Breast epithelium (tissue), 4 donors: ENCODE data around the gene PPP1R16B. TPM values are rescaled to one million over a fixed set of nuclear protein-coding genes. Genes with fewer than 3 reads are reported as not detected.

Source experiments
- DNase-seq, 2 donors: peaks; one replicate each; pipeline ENCODE4 v3.0.0-alpha.2; 2019; ENCODE audit warnings: low spot score in 2 of 2
- H3K27ac ChIP-seq, 2 donors: fragments of 200-600 bp; sonication (generic) in 1 of 2; one replicate each; pipeline ENCODE4 v1.5.1; 2016 to 2019; ENCODE audit warnings: mild to moderate bottlenecking in 1 of 2
- H3K27me3 ChIP-seq, 2 donors: fragments of 200-600 bp; sonication (generic) in 1 of 2; one replicate each; pipeline versions ENCODE4 v1.5.1 to v1.6.0; 2017 to 2019; ENCODE audit warnings: control low read depth in 1 of 2, mild to moderate bottlenecking in 1 of 2
- H3K36me3 ChIP-seq: fragments of 200-600 bp; one replicate; pipeline ENCODE4 v1.5.1; 2019
- H3K4me1 ChIP-seq, 2 donors: fragments of 200-600 bp; sonication (generic); one replicate each; pipeline ENCODE4 v1.5.1; 2016 to 2019; ENCODE audit warnings: control low read depth in 1 of 2
- H3K4me3 ChIP-seq, 3 donors: fragments of 200-600 bp; sonication (generic); 1 replicate in 2 of 3; 2 replicates in 1 of 3; pipeline ENCODE4 v1.5.1; 2016 to 2019; ENCODE audit warnings: mild to moderate bottlenecking in 3 of 3, moderate library complexity in 2 of 3
- H3K9me3 ChIP-seq, 2 donors: fragments of 200-600 bp; sonication (generic) in 1 of 2; one replicate each; pipeline ENCODE4 v1.5.1; 2016 to 2019; ENCODE audit warnings: control low read depth in 1 of 2
- POLR2A ChIP-seq: fragments of 450-650 bp; IDR thresholded peaks from one replicate; pipeline ENCODE4 v1.6.1; 2016; ENCODE audit warnings: antibody characterized with exemption, mild to moderate bottlenecking, moderate library complexity
- POLR2AphosphoS5 ChIP-seq, 3 donors: sonication (generic); formaldehyde crosslinking; IDR thresholded peaks; one replicate each; pipeline ENCODE4 v1.6.1; 2017; ENCODE audit warnings: antibody characterized with exemption in 3 of 3
- intact Hi-C: fragments of 100-400 bp; cut with DNase I; formaldehyde crosslinking; loops from one replicate; pipeline ENCODE4 v1.15.1; 2023; ENCODE audit warnings: low total_unique reads
- total RNA-seq, 3 donors: library from RNA; depleted of rRNA; stranded (reverse); fragments of >200 nt; gene quantifications; one replicate each; pipeline ENCODE4 v1.1.0, GENCODE V29; 2016
- TF ChIP-seq, protein P1 (sequence below), 3 donors: fragments of 450-650 bp; IDR thresholded peaks; one replicate each; pipeline ENCODE4 v1.5.1; 2016 to 2017; ENCODE audit warnings: antibody characterized with exemption in 3 of 3, mild to moderate bottlenecking in 3 of 3, moderate library complexity in 3 of 3

PPP1R16B gene
- total RNA-seq, 3 donors from 2014 or later, result 3.7 to 10.8 (median 8.2) TPM

DNA sequence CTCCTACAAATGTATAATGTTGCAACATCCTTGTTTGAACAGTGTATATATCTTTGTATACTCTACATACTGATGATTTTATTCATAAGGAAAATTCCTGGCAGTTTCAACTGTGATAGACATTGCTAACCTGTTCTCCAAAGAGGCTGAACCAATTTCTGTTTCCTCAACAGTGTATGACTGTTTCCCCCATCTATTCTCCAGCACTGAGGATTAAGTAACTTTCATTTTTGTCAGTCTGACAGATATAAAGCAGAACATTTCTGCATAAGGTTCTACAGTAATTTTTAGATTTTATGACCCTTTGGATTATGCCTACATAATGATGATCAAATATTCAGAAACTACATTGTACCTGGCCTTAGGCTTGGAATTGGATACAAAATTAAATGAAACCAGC lies 9.9 kb downstream of the PPP1R16B start:
- no peak overlapping the region for H3K4me3 ChIP-seq
- H3K27ac ChIP-seq, result no peak overlapping the region
- H3K36me3 ChIP-seq, result no peaks in the 10 kb centered on the region
- H3K27me3 ChIP-seq, result no peaks in the 10 kb centered on the region
- no peaks in the 10 kb centered on the region for H3K4me1 ChIP-seq
- H3K9me3 ChIP-seq, result no peaks in the 10 kb centered on the region
- intact Hi-C loops, result no loop called here
- no peak for DNase-seq
- TF ChIP-seq POLR2AphosphoS5 (IDR thresholded peaks at IDR 0.05) (no peak), POLR2A (no peak)
- TF ChIP-seq, protein P1, sequence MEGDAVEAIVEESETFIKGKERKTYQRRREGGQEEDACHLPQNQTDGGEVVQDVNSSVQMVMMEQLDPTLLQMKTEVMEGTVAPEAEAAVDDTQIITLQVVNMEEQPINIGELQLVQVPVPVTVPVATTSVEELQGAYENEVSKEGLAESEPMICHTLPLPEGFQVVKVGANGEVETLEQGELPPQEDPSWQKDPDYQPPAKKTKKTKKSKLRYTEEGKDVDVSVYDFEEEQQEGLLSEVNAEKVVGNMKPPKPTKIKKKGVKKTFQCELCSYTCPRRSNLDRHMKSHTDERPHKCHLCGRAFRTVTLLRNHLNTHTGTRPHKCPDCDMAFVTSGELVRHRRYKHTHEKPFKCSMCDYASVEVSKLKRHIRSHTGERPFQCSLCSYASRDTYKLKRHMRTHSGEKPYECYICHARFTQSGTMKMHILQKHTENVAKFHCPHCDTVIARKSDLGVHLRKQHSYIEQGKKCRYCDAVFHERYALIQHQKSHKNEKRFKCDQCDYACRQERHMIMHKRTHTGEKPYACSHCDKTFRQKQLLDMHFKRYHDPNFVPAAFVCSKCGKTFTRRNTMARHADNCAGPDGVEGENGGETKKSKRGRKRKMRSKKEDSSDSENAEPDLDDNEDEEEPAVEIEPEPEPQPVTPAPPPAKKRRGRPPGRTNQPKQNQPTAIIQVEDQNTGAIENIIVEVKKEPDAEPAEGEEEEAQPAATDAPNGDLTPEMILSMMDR (IDR thresholded peaks at IDR 0.05), result no peak

DNA sequence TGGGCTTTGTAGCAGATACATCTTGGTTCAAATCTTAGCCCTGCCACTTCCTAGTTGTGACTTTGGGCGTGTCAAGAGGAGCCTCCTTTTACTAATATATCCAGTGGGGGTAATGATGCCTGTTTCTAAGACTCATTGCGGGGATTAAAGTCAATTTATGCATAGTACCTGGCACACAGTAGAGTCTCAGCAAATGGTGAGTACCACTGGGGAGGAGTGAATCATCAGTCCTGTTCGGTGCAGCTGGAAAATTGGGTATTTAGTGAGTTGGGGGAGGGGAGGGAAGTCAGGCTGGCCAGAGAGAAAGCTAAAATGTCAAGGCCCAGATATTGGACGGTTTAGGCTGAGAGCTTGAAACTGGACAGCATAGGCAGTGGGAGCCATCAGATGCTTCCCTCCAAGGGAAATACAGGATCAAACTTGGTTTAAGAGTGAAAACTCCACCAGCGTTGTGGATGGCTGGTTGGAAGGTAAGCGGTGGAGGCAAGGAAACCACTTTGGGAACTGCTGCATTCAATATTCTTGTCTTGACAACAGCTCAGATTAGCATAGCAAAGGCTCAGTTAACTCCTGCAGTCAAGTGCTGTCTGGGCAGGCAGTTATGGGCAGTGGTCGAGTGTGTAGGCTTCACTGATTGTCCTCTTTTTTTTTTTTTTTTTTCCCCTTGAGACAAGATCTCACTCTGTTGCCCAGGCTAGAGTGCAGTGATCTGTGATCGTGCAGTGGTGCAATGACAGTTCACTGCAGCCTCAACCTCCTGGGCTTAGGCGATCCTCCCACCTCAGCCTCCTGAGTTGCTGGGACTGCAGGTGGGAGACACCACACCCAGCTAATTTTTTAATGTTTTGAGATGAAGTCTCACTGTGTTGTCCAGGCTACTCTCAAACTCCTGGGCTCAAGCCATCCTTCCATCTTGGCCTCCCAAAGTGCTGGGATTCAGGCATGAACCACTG lies 12.9 kb downstream of the PPP1R16B start:
- H3K4me3 ChIP-seq, result no peak overlapping the region

GRCh38 chr20:38825571-38825900 lies 20.0 kb downstream of the PPP1R16B start:
- H3K9me3 ChIP-seq, result no peaks in the 10 kb centered on the region
- H3K27me3 ChIP-seq, result no peaks in the 10 kb centered on the region
- no peak overlapping the region for H3K4me3 ChIP-seq
- DNase-seq, result no peak
- H3K27ac ChIP-seq, result no peak overlapping the region
- no peaks in the 10 kb centered on the region for H3K4me1 ChIP-seq
- no peak for TF ChIP-seq POLR2A
- TF ChIP-seq POLR2AphosphoS5 (IDR thresholded peaks at IDR 0.05), result no peak
- TF ChIP-seq, protein P1 (IDR thresholded peaks at IDR 0.05), result no peak
- H3K36me3 ChIP-seq, result no peaks in the 10 kb centered on the region
- intact Hi-C loops, result no loop called here

More for the DNA sequence above, 12.9 kb downstream of the PPP1R16B start:
- no peak overlapping the region for H3K27ac ChIP-seq
- H3K4me1 ChIP-seq, result no peaks in the 10 kb centered on the region
- H3K27me3 ChIP-seq, result no peaks in the 10 kb centered on the region
- no peak for TF ChIP-seq POLR2A
- H3K36me3 ChIP-seq, result no peaks in the 10 kb centered on the region
- H3K9me3 ChIP-seq, result no peaks in the 10 kb centered on the region
- no peak for DNase-seq
- intact Hi-C loops, result no loop called here

DNA sequence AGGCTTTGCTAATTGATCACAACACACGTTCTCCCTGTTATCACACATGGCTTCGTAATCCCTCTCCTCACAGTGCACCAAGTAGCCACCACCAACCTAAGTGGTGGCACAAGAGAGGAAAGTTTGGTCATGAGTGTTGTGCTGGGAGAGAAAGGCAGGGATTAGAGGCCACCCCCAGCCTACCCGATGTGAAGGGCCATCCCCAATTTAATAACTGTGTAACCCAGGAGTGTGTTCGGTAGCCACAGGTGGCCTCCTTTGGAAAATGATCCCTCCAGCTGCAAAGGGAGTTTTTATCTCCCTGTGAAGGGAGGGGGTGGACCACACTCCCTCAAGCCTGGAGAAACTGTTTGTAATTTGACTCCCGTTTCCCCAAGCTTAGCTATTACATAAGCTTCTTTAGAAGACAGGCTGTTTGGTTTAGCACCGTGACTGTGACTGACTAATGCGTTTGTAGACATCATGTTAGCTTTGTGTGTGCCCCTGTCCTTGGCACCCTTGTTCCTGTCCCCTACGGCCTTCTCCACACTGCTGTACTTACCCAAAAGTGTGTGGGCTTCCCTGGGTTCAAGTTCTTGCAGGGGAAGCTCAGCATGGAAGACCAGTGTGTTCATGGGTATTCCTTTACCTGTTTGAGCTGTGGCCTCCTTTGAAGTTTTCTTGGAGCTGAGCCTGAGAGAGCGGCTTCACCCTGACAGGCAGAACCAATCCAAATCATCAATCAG lies 20.6 kb downstream of the PPP1R16B start:
- Histone ChIP-seq H3K4me3 (no peak overlapping the region), H3K4me1 (no peaks in the 10 kb centered on the region), H3K27me3 (no peaks in the 10 kb centered on the region), H3K27ac (peak overlapping the region in 1 of 2 donors; percentile 3), H3K9me3 (no peaks in the 10 kb centered on the region), H3K36me3 (no peaks in the 10 kb centered on the region)
- intact Hi-C loops, result no loop called here
- no peak for DNase-seq
- TF ChIP-seq, protein P1 (IDR thresholded peaks at IDR 0.05), result no peak

DNA sequence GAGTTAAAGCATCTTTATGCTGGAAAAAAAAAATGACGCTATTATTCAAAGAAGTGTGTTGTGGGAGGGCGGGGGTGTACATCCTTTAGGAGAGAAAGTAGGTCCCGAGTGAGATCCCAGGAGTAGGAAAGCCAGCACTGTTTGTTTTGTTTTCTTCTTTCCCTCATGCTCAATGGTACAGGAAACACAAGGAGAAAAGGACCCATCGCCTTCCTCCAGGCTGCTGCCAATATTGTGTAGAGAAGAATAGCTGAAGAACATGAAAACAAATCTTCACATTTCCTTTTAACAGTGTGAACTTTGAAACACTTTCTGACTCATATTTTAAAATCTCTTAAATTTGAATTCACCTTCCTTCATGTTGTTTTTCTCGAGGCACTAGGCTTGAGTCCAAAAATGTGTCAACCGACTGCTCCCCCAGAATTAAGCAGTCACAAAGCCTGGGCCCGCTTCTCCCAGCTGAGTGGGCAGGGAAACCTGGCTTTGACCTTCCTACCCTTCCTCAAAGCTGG lies 22.3 kb downstream of the PPP1R16B start:
- no peak for DNase-seq
- no peaks in the 10 kb centered on the region for H3K4me1 ChIP-seq
- no peak for TF ChIP-seq POLR2AphosphoS5 (IDR thresholded peaks at IDR 0.05)
- no peak for TF ChIP-seq POLR2A
- TF ChIP-seq, protein P1 (IDR thresholded peaks at IDR 0.05), result no peak
- intact Hi-C loops, result no loop called here
- H3K9me3 ChIP-seq, result no peaks in the 10 kb centered on the region
- H3K27me3 ChIP-seq, result no peaks in the 10 kb centered on the region
- no peaks in the 10 kb centered on the region for H3K36me3 ChIP-seq
- peak overlapping the region in 1 of 2 donors; percentile 66 for H3K27ac ChIP-seq
- no peak overlapping the region for H3K4me3 ChIP-seq
